Stimulated activated CD4-positive, alpha-beta T cell treated with anti-CD3 and anti-CD28 coated beads, Interleukin-4, amount 100 ng/mL, for 48 hours (primary cell): ENCODE measurements around the gene ANGPTL2.

ENCODE experiments used
- DNase-seq, 2 donors: peaks; one replicate each; pipeline ENCODE4 v3.0.0-alpha.2; 2020; ENCODE audit warnings: low read depth in 2 of 2

Gene ANGPTL2

GRCh38 chr9:127050591-127051001 is 71.8 kb downstream of the ANGPTL2 start:
- DNase-seq: no peak

GRCh38 chr9:127050152-127050551 is 72.3 kb downstream of the ANGPTL2 start:
- DNase-seq: no peak

- DNase-seq: no peak
Measured at GRCh38 chr9:127049581-127049980, 72.9 kb downstream of the ANGPTL2 start.

GRCh38 chr9:127049044-127049443 is 73.4 kb downstream of the ANGPTL2 start:
- peak in 1 of 2 donors; percentile 13 for DNase-seq

GRCh38 chr9:127047971-127048370 is 74.5 kb downstream of the ANGPTL2 start:
- DNase-seq: no peak

GRCh38 chr9:127045148-127045547 is 77.3 kb downstream of the ANGPTL2 start:
- DNase-seq: no peak

- DNase-seq: no peak
Measured at GRCh38 chr9:127039492-127039891, 82.9 kb downstream of the ANGPTL2 start.

- DNase-seq: no peak
Measured at GRCh38 chr9:127038531-127038930, 83.9 kb downstream of the ANGPTL2 start.
